H9 (cell line): ENCODE results near the gene CUBN. TPM values are rescaled to one million over a fixed set of nuclear protein-coding genes. Genes with fewer than 3 reads are reported as not detected.

Experiments used
- DNase-seq: peaks from one replicate; pipeline ENCODE4 v3.0.0-alpha.2; 2017
- H2AFZ ChIP-seq: one replicate; pipeline ENCODE4 v1.6.1; 2013; ENCODE audit warnings: mild to moderate bottlenecking, low read length, control low read depth, moderate library complexity
- H2AK5ac ChIP-seq: 2 replicates; pipeline ENCODE4 v1.6.1; 2013; ENCODE audit warnings: low read length, control low read depth, mixed read lengths; ENCODE audit not compliant: insufficient read length
- H2BK120ac ChIP-seq: one replicate; pipeline ENCODE4 v1.6.1; 2013; ENCODE audit warnings: low read depth, mild to moderate bottlenecking, low read length, control low read depth, inconsistent platforms; ENCODE audit not compliant: poor library complexity, severe bottlenecking
- H2BK12ac ChIP-seq: 2 replicates; pipeline ENCODE4 v1.6.1; 2013; ENCODE audit warnings: low read length, control low read depth, mixed read lengths, low read depth; ENCODE audit not compliant: insufficient read length
- H2BK15ac ChIP-seq: 2 replicates; pipeline ENCODE4 v1.6.1; 2013; ENCODE audit warnings: low read depth, low read length, control low read depth
- H2BK20ac ChIP-seq: one replicate; pipeline ENCODE4 v1.6.1; 2013; ENCODE audit warnings: low read depth, mild to moderate bottlenecking, low read length, control low read depth, inconsistent platforms; ENCODE audit not compliant: poor library complexity, severe bottlenecking
- H2BK5ac ChIP-seq: 2 replicates; pipeline ENCODE4 v1.6.1; 2013; ENCODE audit warnings: low read length, control low read depth, mixed read lengths; ENCODE audit not compliant: insufficient read length
- H3K14ac ChIP-seq: 2 replicates; pipeline ENCODE4 v1.6.1; 2013; ENCODE audit warnings: low read length, control low read depth; ENCODE audit not compliant: insufficient read depth
- H3K18ac ChIP-seq: 2 replicates; pipeline ENCODE4 v1.6.1; 2013; ENCODE audit warnings: low read depth, mild to moderate bottlenecking, mixed read lengths, low read length, control low read depth; ENCODE audit not compliant: insufficient read length
- H3K23ac ChIP-seq: 2 replicates; pipeline ENCODE4 v1.6.1; 2013; ENCODE audit warnings: low read length, control low read depth, mixed read lengths, low read depth; ENCODE audit not compliant: insufficient read length
- H3K23me2 ChIP-seq: 2 replicates; pipeline ENCODE4 v1.6.1; 2013; ENCODE audit warnings: low read depth, mild to moderate bottlenecking, mixed read lengths, low read length, control low read depth; ENCODE audit not compliant: insufficient read length, poor library complexity, severe bottlenecking
- H3K27ac ChIP-seq: 2 replicates; pipeline ENCODE4 v1.5.1; 2013; ENCODE audit warnings: low read length, control low read depth, mixed read lengths, low read depth; ENCODE audit not compliant: insufficient read length
- H3K27me3 ChIP-seq: 2 replicates; pipeline ENCODE4 v1.6.1; 2013; ENCODE audit warnings: low read length, control low read depth, inconsistent platforms; ENCODE audit not compliant: insufficient read depth
- H3K4ac ChIP-seq: 2 replicates; pipeline ENCODE4 v1.6.1; 2013; ENCODE audit warnings: low read depth, mild to moderate bottlenecking, control low read depth, inconsistent platforms, low read length, moderate library complexity
- H3K4me1 ChIP-seq: 2 replicates; pipeline ENCODE4 v1.6.1; 2013; ENCODE audit warnings: low read length, control low read depth, inconsistent platforms; ENCODE audit not compliant: insufficient read depth
- H3K4me2 ChIP-seq: 2 replicates; pipeline ENCODE4 v1.6.1; 2013; ENCODE audit warnings: low read length, control low read depth, mixed read lengths; ENCODE audit not compliant: insufficient read length, insufficient read depth
- H3K56ac ChIP-seq: 2 replicates; pipeline ENCODE4 v1.6.1; 2013; ENCODE audit warnings: low read depth, mild to moderate bottlenecking, mixed read lengths, low read length, control low read depth; ENCODE audit not compliant: insufficient read length
- H3K79me1 ChIP-seq: 2 replicates; pipeline ENCODE4 v1.6.1; 2013; ENCODE audit warnings: low read depth, mild to moderate bottlenecking, moderate library complexity, low read length, control low read depth, inconsistent platforms; ENCODE audit not compliant: insufficient read depth, poor library complexity, severe bottlenecking
- H3K79me2 ChIP-seq: 2 replicates; pipeline ENCODE4 v1.6.1; 2013; ENCODE audit warnings: low read length, control low read depth, inconsistent platforms; ENCODE audit not compliant: insufficient read depth
- H3K9ac ChIP-seq: 2 replicates; pipeline ENCODE4 v1.6.1; 2013; ENCODE audit warnings: low read length, control low read depth, mixed read lengths; ENCODE audit not compliant: insufficient read length; ENCODE audit errors: extremely low read depth
- H3K9me3 ChIP-seq: one replicate; pipeline ENCODE4 v1.6.1; 2013; ENCODE audit warnings: low read depth, low read length, inconsistent platforms; ENCODE audit not compliant: control insufficient read depth
- H3T11ph ChIP-seq: one replicate; pipeline ENCODE4 v1.6.1; 2013; ENCODE audit warnings: mild to moderate bottlenecking, low read length, control low read depth, inconsistent platforms
- H4K20me1 ChIP-seq: one replicate; pipeline ENCODE4 v1.6.1; 2013; ENCODE audit not compliant: control insufficient read depth, insufficient read length, insufficient read depth
- H4K5ac ChIP-seq: 2 replicates; pipeline ENCODE4 v1.6.1; 2013; ENCODE audit warnings: low read depth, mild to moderate bottlenecking, mixed read lengths, low read length, control low read depth; ENCODE audit not compliant: insufficient read length
- H4K8ac ChIP-seq: replicated peaks from 2 replicates; pipeline ENCODE4 v1.6.1; 2013; ENCODE audit warnings: low read length, control low read depth, mixed read lengths, low read depth; ENCODE audit not compliant: insufficient read length
- H4K91ac ChIP-seq: 2 replicates; pipeline ENCODE4 v1.6.1; 2013; ENCODE audit warnings: low read depth, mild to moderate bottlenecking, moderate library complexity, mixed read lengths, low read length, control low read depth; ENCODE audit not compliant: insufficient read length
- H3K27ac Mint-ChIP-seq, 3 experiments: 2 replicates in 2 of 3; 3 replicates in 1 of 3; pipeline ENCODE4 v1.8.0; 2020 to 2021; ENCODE audit warnings: mixed read lengths in 3 of 3, mild to moderate bottlenecking in 1 of 3, moderate library complexity in 1 of 3
- H3K27me3 Mint-ChIP-seq: 2 replicates; pipeline ENCODE4 v1.8.0; 2021; ENCODE audit warnings: low read depth, mild to moderate bottlenecking, moderate library complexity, mixed read lengths
- H3K36me3 Mint-ChIP-seq, 3 experiments: 2 replicates in 2 of 3; 3 replicates in 1 of 3; pipeline ENCODE4 v1.8.0; 2020 to 2021; ENCODE audit warnings: low read depth in 3 of 3, mixed read lengths in 3 of 3; ENCODE audit not compliant: insufficient read depth in 1 of 3
- H3K4me1 Mint-ChIP-seq, 2 experiments: 2 replicates each; pipeline ENCODE4 v1.8.0; 2020; ENCODE audit warnings: mixed read lengths in 2 of 2
- H3K4me3 Mint-ChIP-seq, 2 experiments: 2 replicates in 1 of 2; 3 replicates in 1 of 2; pipeline ENCODE4 v1.8.0; 2020 to 2021; ENCODE audit warnings: mild to moderate bottlenecking in 2 of 2, mixed read lengths in 2 of 2, moderate library complexity in 1 of 2
- H3K9me3 Mint-ChIP-seq, 2 experiments: 2 replicates in 1 of 2; 3 replicates in 1 of 2; pipeline ENCODE4 v1.8.0; 2020; ENCODE audit warnings: mild to moderate bottlenecking in 2 of 2, mixed read lengths in 2 of 2, moderate library complexity in 1 of 2
- CTCF ChIP-seq: fragments of 200-600 bp; sonication (generic); conservative IDR thresholded peaks from 3 replicates; pipeline ENCODE4 v1.8.0; 2021; ENCODE audit warnings: antibody characterized with exemption, mild to moderate bottlenecking
- WGBS: extraction: QIAGEN DNeasy Blood & Tissue Kit; methylation state at CpG from one replicate; pipeline ENCODE4 v1.1.7; 2013; ENCODE audit warnings: missing lambda C conversion rate, low lambda C conversion rate, mixed read lengths; ENCODE audit not compliant: insufficient read length; ENCODE audit errors: extremely low coverage; 5-methylcytosine and 5-hydroxymethylcytosine counted together
- total RNA-seq: library from RNA; stranded (reverse); gene quantifications from 2 replicates; pipeline ENCODE4 v1.2.1, GENCODE V29; 2021

CUBN gene
- total RNA-seq, 1 experiment from 2014 or later = 0.26 TPM

GRCh38 chr10:17047908-17048307 lies 81.7 kb downstream of the CUBN start:
- Mint-ChIP-seq H3K4me3 (no peak overlapping the region), H3K27ac (no peak overlapping the region), H3K27me3 (no peaks in the 10 kb centered on the region), H3K9me3 (peaks cover 14 to 17% of the 10 kb centered on the region in 2 experiments), H3K4me1 (peaks cover 0 to 11% of the 10 kb centered on the region in 2 experiments; a peak in 2 of 4 replicates), H3K36me3 (peaks cover 9 to 21% (median 10%) of the 10 kb centered on the region in 3 experiments)
- Histone ChIP-seq H2BK15ac (no peak overlapping the region), H3K4me1 (no peaks in the 10 kb centered on the region), H3K9me3 (no peaks in the 10 kb centered on the region), H2BK20ac (no peak overlapping the region), H3K79me1 (no peaks in the 10 kb centered on the region), H3K4me2 (no peak overlapping the region), H2BK120ac (no peak overlapping the region), H3K9ac (no peak overlapping the region), H4K20me1 (no peaks in the 10 kb centered on the region), H4K8ac (no peak overlapping the region), H3T11ph (no peak overlapping the region), H3K18ac (no peak overlapping the region), H3K79me2 (no peaks in the 10 kb centered on the region), H4K5ac (no peak overlapping the region), H2AK5ac (no peak overlapping the region), H3K4ac (no peak overlapping the region), H3K27me3 (no peaks in the 10 kb centered on the region), H2BK5ac (no peak overlapping the region), H3K56ac (no peak overlapping the region), H2AFZ (no peak overlapping the region), H4K91ac (no peak overlapping the region), H3K23me2 (no peaks in the 10 kb centered on the region), H3K23ac (no peak overlapping the region), H3K14ac (no peak overlapping the region), H3K27ac (no peak overlapping the region), H2BK12ac (no peak overlapping the region)
- no peak for DNase-seq
- WGBS = no CpG with 5 or more reads among the region's 3 CpGs
- no peak for TF ChIP-seq CTCF
